ENCODE data around the gene WDFY1. TPM values are rescaled to one million over a fixed set of nuclear protein-coding genes. Genes with fewer than 3 reads are reported as not detected.

The WDFY1 gene
- total RNA-seq, 4 donors from 2014 or later, result 33.1 to 61.8 (median 50.4) TPM

- H3K9me3 ChIP-seq, result no peaks in the 10 kb centered on the region
- no peaks in the 10 kb centered on the region for H3K4me1 ChIP-seq
- 84 to 89% methylated on average over 7 of the region's 7 CpGs for WGBS, 2 donors
- peaks cover 0 to 69% (median 0%) of the 10 kb centered on the region in 3 donors for H3K36me3 ChIP-seq
- TF ChIP-seq EP300 (IDR thresholded peaks at IDR 0.05) (no peak), POLR2A (IDR thresholded peaks at IDR 0.05) (no peak), CTCF (IDR thresholded peaks at IDR 0.05) (no peak)
- H3K27me3 ChIP-seq, result no peaks in the 10 kb centered on the region
- DNase-seq (ENCODE audit: low spot score in 2 of 2), result no peak
- no peak overlapping the region for H3K27ac ChIP-seq
- no peak overlapping the region for H3K4me3 ChIP-seq
These were observed 74.1 kb downstream of the WDFY1 start for GRCh38 chr2:223870840-223871611.

- DNase-seq (ENCODE audit: low spot score in 2 of 2), result no peak
- Histone ChIP-seq H3K36me3 (peaks cover 0 to 44% (median 0%) of the 10 kb centered on the region in 3 donors), H3K4me3 (no peak overlapping the region), H3K27me3 (no peaks in the 10 kb centered on the region), H3K4me1 (no peaks in the 10 kb centered on the region), H3K27ac (no peak overlapping the region), H3K9me3 (no peaks in the 10 kb centered on the region)
- TF ChIP-seq EP300 (IDR thresholded peaks at IDR 0.05) (no peak), CTCF (IDR thresholded peaks at IDR 0.05) (no peak), POLR2A (IDR thresholded peaks at IDR 0.05) (no peak)
- 91 to 97% methylated on average over 3 of the region's 3 CpGs for WGBS, 2 donors
These were observed 77.1 kb downstream of the WDFY1 start for GRCh38 chr2:223868005-223868404.

DNA sequence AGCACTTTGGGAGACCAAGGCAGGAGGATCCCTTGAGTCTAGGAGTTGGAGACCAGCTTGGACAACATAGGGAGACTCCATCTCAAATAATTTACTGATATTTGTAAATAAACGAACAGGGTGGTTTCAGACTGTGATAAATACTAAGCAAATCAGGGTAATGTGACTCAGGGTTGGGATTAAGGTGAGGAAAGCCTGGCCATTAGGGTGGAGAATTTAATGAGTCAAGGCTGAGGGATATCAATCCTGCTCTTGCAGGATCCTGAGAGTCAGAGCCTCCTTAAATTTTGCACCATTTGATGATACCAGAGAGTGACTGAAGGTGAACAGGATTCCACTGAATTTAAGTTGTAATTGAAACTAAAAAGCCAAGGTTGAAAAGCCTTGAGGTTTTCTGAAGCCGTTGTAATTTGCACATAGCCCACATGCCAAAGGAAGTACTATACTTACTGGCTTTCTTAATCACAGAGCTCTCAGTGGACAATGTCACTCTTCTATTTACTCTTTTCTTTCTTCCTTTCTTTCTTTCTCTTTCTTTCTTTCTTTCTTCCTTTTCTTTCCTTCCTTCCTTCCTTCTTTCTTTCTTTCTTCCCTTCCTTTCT lies 79.1 kb downstream of the WDFY1 start:
- WGBS, 2 donors, result 74 to 76% methylated on average over 2 of the region's 2 CpGs
- no peak for TF ChIP-seq EP300 (IDR thresholded peaks at IDR 0.05)
- TF ChIP-seq POLR2A (IDR thresholded peaks at IDR 0.05), result no peak
- TF ChIP-seq CTCF (IDR thresholded peaks at IDR 0.05), result no peak
- DNase-seq (ENCODE audit: low spot score in 2 of 2), result no peak
- Histone ChIP-seq H3K9me3 (no peaks in the 10 kb centered on the region), H3K36me3 (peaks cover 0 to 29% (median 0%) of the 10 kb centered on the region in 3 donors), H3K27me3 (no peaks in the 10 kb centered on the region), H3K4me1 (no peaks in the 10 kb centered on the region), H3K27ac (no peak overlapping the region), H3K4me3 (no peak overlapping the region)

- H3K4me3 ChIP-seq, result no peak overlapping the region
- TF ChIP-seq CTCF (IDR thresholded peaks at IDR 0.05) (no peak), POLR2A (IDR thresholded peaks at IDR 0.05) (no peak), EP300 (IDR thresholded peaks at IDR 0.05) (no peak)
- H3K4me1 ChIP-seq, result no peaks in the 10 kb centered on the region
- peaks cover 0 to 25% (median 0%) of the 10 kb centered on the region in 3 donors for H3K36me3 ChIP-seq
- DNase-seq (ENCODE audit: low spot score in 2 of 2), result no peak
- 84 to 86% methylated on average over 4 of the region's 4 CpGs for WGBS, 2 donors
- no peaks in the 10 kb centered on the region for H3K9me3 ChIP-seq
- no peak overlapping the region for H3K27ac ChIP-seq
- H3K27me3 ChIP-seq, result no peaks in the 10 kb centered on the region
These were observed 80.0 kb downstream of the WDFY1 start for GRCh38 chr2:223865124-223865523.

GRCh38 chr2:223863491-223863890 lies 81.6 kb downstream of the WDFY1 start:
- H3K27me3 ChIP-seq, result no peaks in the 10 kb centered on the region
- no peak overlapping the region for H3K27ac ChIP-seq
- TF ChIP-seq EP300 (IDR thresholded peaks at IDR 0.05) (no peak), POLR2A (IDR thresholded peaks at IDR 0.05) (no peak), CTCF (IDR thresholded peaks at IDR 0.05) (no peak)
- no peak overlapping the region for H3K4me3 ChIP-seq
- H3K4me1 ChIP-seq, result no peaks in the 10 kb centered on the region
- DNase-seq (ENCODE audit: low spot score in 2 of 2), result no peak
- H3K9me3 ChIP-seq, result no peaks in the 10 kb centered on the region
- 77 to 82% methylated on average over 2 of the region's 2 CpGs for WGBS, 2 donors
- peaks cover 0 to 9% (median 0%) of the 10 kb centered on the region in 3 donors for H3K36me3 ChIP-seq
